IMR-90 (cell line): ENCODE measurements around the gene SNRPA1. TPM values are rescaled to one million over a fixed set of nuclear protein-coding genes. Genes with fewer than 3 reads are reported as not detected.

Experiments
- ATAC-seq: fragments of 200-7000 bp; cut with Tn5 transposase; 2 replicates; pipeline ENCODE4 v1.9.1; 2020; ENCODE audit warnings: low read depth, mild to moderate bottlenecking, moderate library complexity
- BruUV-seq: library from RNA; stranded (reverse); fragments of 400-500 nt; replicated peaks from 2 replicates; lab custom pipeline; 2021; lab: Mats Ljungman, UMichigan
- CTCF ChIA-PET: fragments of 300-600 bp; formaldehyde crosslinking; extraction: SDS; loops from one replicate; lab custom pipeline; 2021; ENCODE audit warnings: antibody characterized with exemption; lab: Yijun Ruan, JAX
- POLR2A ChIA-PET: fragments of 300-600 bp; sonication (Branson Sonifier 250); formaldehyde crosslinking; loops from one replicate; lab custom pipeline; 2022; ENCODE audit warnings: antibody characterized with exemption; ENCODE audit not compliant: unreplicated experiment; lab: Charles Lee
- DNase-seq: peaks from one replicate; pipeline ENCODE4 v3.0.0; 2013
- H2AFZ ChIP-seq: replicated peaks from 2 replicates; pipeline ENCODE3; 2013; ENCODE audit warnings: low read length, mild to moderate bottlenecking; ENCODE audit not compliant: poor library complexity
- H2AK5ac ChIP-seq: 2 replicates; pipeline ENCODE4 v1.6.1; 2013; ENCODE audit warnings: low read depth, low read length, inconsistent platforms
- H2AK9ac ChIP-seq: replicated peaks from 2 replicates; pipeline ENCODE3; 2013; ENCODE audit warnings: mild to moderate bottlenecking, low read depth, low read length, moderate library complexity; ENCODE audit not compliant: poor library complexity
- H2BK120ac ChIP-seq: 2 replicates; pipeline ENCODE4 v1.6.1; 2013; ENCODE audit warnings: low read depth, low read length, inconsistent platforms
- H2BK15ac ChIP-seq: 3 replicates; pipeline ENCODE4 v1.6.1; 2013; ENCODE audit warnings: low read depth, low read length, inconsistent platforms
- H2BK20ac ChIP-seq: 2 replicates; pipeline ENCODE4 v1.6.1; 2013; ENCODE audit warnings: low read depth, mild to moderate bottlenecking, inconsistent platforms, low read length, moderate library complexity
- H2BK5ac ChIP-seq: 2 replicates; pipeline ENCODE4 v1.6.1; 2013; ENCODE audit warnings: mild to moderate bottlenecking, low read depth, low read length, inconsistent platforms; ENCODE audit not compliant: poor library complexity, severe bottlenecking
- H3K14ac ChIP-seq: replicated peaks from 2 replicates; pipeline ENCODE4 v1.6.1; 2013; ENCODE audit warnings: low read depth, low read length, inconsistent platforms
- H3K18ac ChIP-seq: 2 replicates; pipeline ENCODE4 v1.6.1; 2013; ENCODE audit warnings: low read depth, low read length, control low read depth
- H3K23ac ChIP-seq: 2 replicates; pipeline ENCODE4 v1.6.1; 2013; ENCODE audit warnings: low read depth, low read length, inconsistent platforms
- H3K27ac ChIP-seq: 2 replicates; pipeline ENCODE4 v1.5.1; 2013; ENCODE audit warnings: mild to moderate bottlenecking, control low read depth, low read length; ENCODE audit not compliant: insufficient read depth
- H3K27me3 ChIP-seq: 2 replicates; pipeline ENCODE4 v1.6.1; 2013; ENCODE audit warnings: low read length; ENCODE audit not compliant: control insufficient read depth, insufficient read depth
- H3K36me3 ChIP-seq: 2 replicates; pipeline ENCODE4 v1.6.1; 2013; ENCODE audit warnings: low read length, mixed read lengths; ENCODE audit not compliant: control insufficient read depth, insufficient read depth
- H3K4ac ChIP-seq: 2 replicates; pipeline ENCODE4 v1.6.1; 2013; ENCODE audit warnings: low read depth, low read length, inconsistent platforms
- H3K4me1 ChIP-seq: 2 replicates; pipeline ENCODE4 v1.6.1; 2013; ENCODE audit warnings: low read length, mixed read lengths; ENCODE audit not compliant: control insufficient read depth, insufficient read depth
- H3K4me2 ChIP-seq: 2 replicates; pipeline ENCODE4 v1.6.1; 2013; ENCODE audit warnings: low read depth, mild to moderate bottlenecking, control low read depth, low read length, moderate library complexity
- H3K4me3 ChIP-seq: 2 replicates; pipeline ENCODE4 v1.5.1; 2013; ENCODE audit warnings: low read depth, mild to moderate bottlenecking, control low read depth, low read length, moderate library complexity; ENCODE audit not compliant: insufficient read depth
- H3K56ac ChIP-seq: 2 replicates; pipeline ENCODE4 v1.6.1; 2013; ENCODE audit warnings: low read length, inconsistent platforms; ENCODE audit not compliant: insufficient read depth; ENCODE audit errors: extremely low read depth
- H3K79me1 ChIP-seq, 2 experiments: 2 replicates each; pipeline ENCODE4 v1.6.1; 2013; ENCODE audit warnings: low read length in 2 of 2, inconsistent platforms in 1 of 2, low read depth in 1 of 2
- H3K9ac ChIP-seq: 2 replicates; pipeline ENCODE4 v1.6.1; 2013; ENCODE audit warnings: low read depth, low read length, control low read depth
- H3K9me1 ChIP-seq: 2 replicates; pipeline ENCODE4 v1.6.1; 2013; ENCODE audit warnings: low read length, inconsistent platforms; ENCODE audit not compliant: insufficient read depth
- H3K9me3 ChIP-seq: 2 replicates; pipeline ENCODE4 v1.6.1; 2013; ENCODE audit warnings: low read length; ENCODE audit not compliant: control insufficient read depth, insufficient read depth
- H4K20me1 ChIP-seq: 2 replicates; pipeline ENCODE4 v1.6.1; 2013; ENCODE audit warnings: low read length, inconsistent platforms; ENCODE audit not compliant: insufficient read depth
- H4K5ac ChIP-seq: 2 replicates; pipeline ENCODE4 v1.6.1; 2013; ENCODE audit warnings: mild to moderate bottlenecking, low read depth, low read length, control low read depth
- H4K8ac ChIP-seq, 2 experiments: 2 replicates each; pipeline ENCODE4 v1.6.1; 2013; ENCODE audit warnings: low read depth in 2 of 2, low read length in 2 of 2, control low read depth in 1 of 2, inconsistent platforms in 1 of 2
- H4K91ac ChIP-seq: 2 replicates; pipeline ENCODE4 v1.6.1; 2013; ENCODE audit warnings: low read depth, low read length, inconsistent platforms; ENCODE audit not compliant: insufficient read depth
- BHLHE40 ChIP-seq: fragments of 150-350 bp; IDR thresholded peaks from 2 replicates; pipeline ENCODE4 v1.6.1; 2016; ENCODE audit warnings: mild to moderate bottlenecking, low read depth, low read length
- CEBPB ChIP-seq: IDR thresholded peaks from 2 replicates; pipeline ENCODE4 v1.6.1; 2012; ENCODE audit warnings: low read depth, low read length, improper control_type of control experiment
- CHD1 ChIP-seq: IDR thresholded peaks from 2 replicates; pipeline ENCODE4 v1.6.1; 2012; ENCODE audit warnings: low read depth, low read length, improper control_type of control experiment
- FOS ChIP-seq: fragments of 150-350 bp; IDR thresholded peaks from 2 replicates; pipeline ENCODE4 v1.6.1; 2016; ENCODE audit warnings: low read depth, low read length
- MAFK ChIP-seq: IDR thresholded peaks from 2 replicates; pipeline ENCODE4 v1.6.1; 2012; ENCODE audit warnings: low read depth, low read length, improper control_type of control experiment
- MAZ ChIP-seq: IDR thresholded peaks from 2 replicates; pipeline ENCODE4 v1.6.1; 2012; ENCODE audit warnings: low read depth, mild to moderate bottlenecking, low read length, improper control_type of control experiment, moderate library complexity, borderline replicate concordance
- MXI1 ChIP-seq: IDR thresholded peaks from 2 replicates; pipeline ENCODE4 v1.6.1; 2012; ENCODE audit warnings: low read depth, mild to moderate bottlenecking, low read length, moderate library complexity, borderline replicate concordance
- NFE2L2 ChIP-seq: fragments of 150-350 bp; IDR thresholded peaks from 2 replicates; pipeline ENCODE4 v1.6.1; 2016; ENCODE audit warnings: low read depth, mild to moderate bottlenecking, low read length
- POLR2A ChIP-seq: IDR thresholded peaks from 2 replicates; pipeline ENCODE4 v1.6.1; 2012; ENCODE audit warnings: mild to moderate bottlenecking, low read depth, low read length
- RCOR1 ChIP-seq: IDR thresholded peaks from 2 replicates; pipeline ENCODE4 v1.6.1; 2012; ENCODE audit warnings: mild to moderate bottlenecking, low read length, improper control_type of control experiment; ENCODE audit not compliant: insufficient replicate concordance
- RFX5 ChIP-seq: IDR thresholded peaks from 2 replicates; pipeline ENCODE4 v1.8.0; 2012; ENCODE audit warnings: low read depth, mild to moderate bottlenecking, low read length, moderate library complexity
- SMC3 ChIP-seq: fragments of 150-350 bp; IDR thresholded peaks from 2 replicates; pipeline ENCODE4 v1.6.1; 2016; ENCODE audit warnings: low read depth, mild to moderate bottlenecking, antibody characterized with exemption, low read length, moderate library complexity
- WGBS, 2 experiments: methylation state at CpG; one replicate each; pipeline versions ENCODE4 v1.1.5 to v1.1.7; 2013; ENCODE audit warnings: missing lambda C conversion rate in 2 of 2; ENCODE audit not compliant: insufficient read length in 1 of 2; ENCODE audit errors: extremely low coverage in 2 of 2; 5-methylcytosine and 5-hydroxymethylcytosine counted together
- dilution Hi-C: fragments of 300-500 bp; cut with HindIII; formaldehyde crosslinking; loops from one replicate; pipeline ENCODE4 v1.14.3; 2018; ENCODE audit warnings: low sequenced_read_pairs; ENCODE audit not compliant: unreplicated experiment
- in situ Hi-C: fragments of 300-500 bp; cut with MboI; formaldehyde crosslinking; loops from 3 replicates; pipeline ENCODE4 v1.14.3; 2019; ENCODE audit warnings: low sequenced_read_pairs, inconsistent platforms, mixed read lengths
- intact Hi-C: fragments of 100-400 bp; cut with micrococcal nuclease; formaldehyde crosslinking; loops from 2 replicates; pipeline ENCODE4 v1.10.0; 2022
- polyA plus RNA-seq, 3 experiments: library from polyadenylated mRNA; depleted of rRNA; stranded (reverse); fragments of >200 nt; gene quantifications; 2 replicates each; pipeline ENCODE4 v1.2.3, GENCODE V29; 2012; ENCODE audit warnings: low replicate concordance in 1 of 3
- total RNA-seq: library from RNA; depleted of rRNA; stranded (reverse); fragments of >200 nt; gene quantifications from 2 replicates; pipeline ENCODE4 v1.2.3, GENCODE V29; 2012
- TF ChIP-seq, protein P1 (sequence below): fragments of 150-350 bp; IDR thresholded peaks from 2 replicates; pipeline ENCODE4 v1.6.1; 2016; ENCODE audit warnings: low read depth, mild to moderate bottlenecking, low read length, moderate library complexity, borderline replicate concordance
- TF ChIP-seq, protein P2 (sequence below): fragments of 150-350 bp; IDR thresholded peaks from 2 replicates; pipeline ENCODE4 v1.6.1; 2017; ENCODE audit warnings: mild to moderate bottlenecking, antibody characterized with exemption, low read length, low read depth
- TF ChIP-seq, protein P3 (sequence below): conservative IDR thresholded peaks from 2 replicates; pipeline ENCODE4 v1.5.1; 2012; ENCODE audit warnings: mild to moderate bottlenecking, low read depth, low read length, improper control_type of control experiment

The SNRPA1 gene
- total and polyA plus RNA-seq, 2 of the 4 experiments (the other 2 are of a cell fraction) = 37.1 to 79.9 TPM

DNA sequence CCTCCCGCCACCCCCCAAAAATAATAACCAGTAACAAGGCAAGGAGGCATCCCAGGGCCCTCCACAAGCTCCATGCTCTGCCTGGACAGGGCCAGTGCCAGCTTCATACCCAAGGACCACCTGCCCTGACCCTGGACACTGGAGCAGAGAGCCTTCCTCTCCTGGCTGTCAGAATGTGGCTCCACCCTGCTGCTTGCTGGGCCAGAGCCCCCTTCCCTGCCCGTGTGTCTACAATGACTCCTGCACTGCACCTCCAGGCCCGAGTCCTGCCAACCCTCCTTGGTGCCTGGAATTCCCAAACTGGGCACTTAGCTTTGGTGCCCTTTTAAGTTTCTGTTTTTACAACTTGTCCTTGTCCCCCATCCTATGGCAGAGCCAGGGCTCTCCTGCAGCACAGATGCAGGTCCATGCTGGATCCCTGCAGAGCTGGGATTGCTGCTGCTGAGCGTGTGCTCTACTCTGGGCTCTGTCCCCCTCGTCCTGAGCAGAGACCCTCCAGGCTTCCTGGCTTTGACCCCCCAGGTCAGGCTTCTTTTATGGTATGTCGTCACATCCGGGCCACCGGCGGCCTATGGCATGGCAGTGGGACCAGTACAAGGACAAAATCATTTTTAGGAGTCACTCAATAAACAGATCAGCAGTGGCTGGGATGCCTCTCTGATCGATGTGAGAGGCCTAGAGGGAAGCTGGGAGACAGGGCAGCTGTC lies 11.4 kb upstream of the SNRPA1 start:
- ChIA-PET CTCF (interaction anchor here (1.0 kb wide), 1 partner anchor 11 kb away, joined by 3 read pairs; no protein-coding TSS in a partner anchor), POLR2A (no interaction called here)
- Histone ChIP-seq H2AFZ (no peak overlapping the region), H4K8ac (no peak overlapping the region), H3K9me1 (no peaks in the 10 kb centered on the region), H3K18ac (no peak overlapping the region), H3K27ac (no peak overlapping the region), H4K91ac (no peak overlapping the region), H3K9me3 (no peaks in the 10 kb centered on the region), H2AK9ac (no peak overlapping the region), H3K14ac (no peak overlapping the region), H2BK120ac (no peak overlapping the region), H2BK5ac (no peak overlapping the region), H4K5ac (no peak overlapping the region), H2AK5ac (no peak overlapping the region), H3K4me1 (no peaks in the 10 kb centered on the region), H2BK20ac (no peak overlapping the region), H3K79me1 (no peaks in the 10 kb centered on the region), H3K56ac (no peak overlapping the region), H3K9ac (no peak overlapping the region), H3K27me3 (peaks cover 21% of the 10 kb centered on the region), H3K4ac (no peak overlapping the region), H3K23ac (no peak overlapping the region), H3K36me3 (no peaks in the 10 kb centered on the region), H4K20me1 (no peaks in the 10 kb centered on the region), H2BK15ac (no peak overlapping the region), H3K4me2 (no peak overlapping the region), H3K4me3 (no peak overlapping the region)
- in situ Hi-C loops = no loop called here
- intact Hi-C loops = no loop called here
- 37% methylated on average over 4 of the region's 10 CpGs; no CpG with 5 or more reads in 1 of the 2 experiments for WGBS, 2 experiments
- ATAC-seq (no peak), DNase-seq (no peak)
- dilution Hi-C loops = no loop called here
- TF ChIP-seq, protein P1, sequence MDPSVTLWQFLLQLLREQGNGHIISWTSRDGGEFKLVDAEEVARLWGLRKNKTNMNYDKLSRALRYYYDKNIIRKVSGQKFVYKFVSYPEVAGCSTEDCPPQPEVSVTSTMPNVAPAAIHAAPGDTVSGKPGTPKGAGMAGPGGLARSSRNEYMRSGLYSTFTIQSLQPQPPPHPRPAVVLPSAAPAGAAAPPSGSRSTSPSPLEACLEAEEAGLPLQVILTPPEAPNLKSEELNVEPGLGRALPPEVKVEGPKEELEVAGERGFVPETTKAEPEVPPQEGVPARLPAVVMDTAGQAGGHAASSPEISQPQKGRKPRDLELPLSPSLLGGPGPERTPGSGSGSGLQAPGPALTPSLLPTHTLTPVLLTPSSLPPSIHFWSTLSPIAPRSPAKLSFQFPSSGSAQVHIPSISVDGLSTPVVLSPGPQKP = no peak
- TF ChIP-seq RCOR1 (no peak), BHLHE40 (no peak), MXI1 (no peak), CHD1 (no peak), CEBPB (no peak), MAZ (no peak), MAFK (no peak), NFE2L2 (no peak), POLR2A (no peak), SMC3 (no peak), FOS (no peak), RFX5 (no peak)
- TF ChIP-seq, protein P2, sequence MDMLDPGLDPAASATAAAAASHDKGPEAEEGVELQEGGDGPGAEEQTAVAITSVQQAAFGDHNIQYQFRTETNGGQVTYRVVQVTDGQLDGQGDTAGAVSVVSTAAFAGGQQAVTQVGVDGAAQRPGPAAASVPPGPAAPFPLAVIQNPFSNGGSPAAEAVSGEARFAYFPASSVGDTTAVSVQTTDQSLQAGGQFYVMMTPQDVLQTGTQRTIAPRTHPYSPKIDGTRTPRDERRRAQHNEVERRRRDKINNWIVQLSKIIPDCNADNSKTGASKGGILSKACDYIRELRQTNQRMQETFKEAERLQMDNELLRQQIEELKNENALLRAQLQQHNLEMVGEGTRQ = no peak
- TF ChIP-seq, protein P3, sequence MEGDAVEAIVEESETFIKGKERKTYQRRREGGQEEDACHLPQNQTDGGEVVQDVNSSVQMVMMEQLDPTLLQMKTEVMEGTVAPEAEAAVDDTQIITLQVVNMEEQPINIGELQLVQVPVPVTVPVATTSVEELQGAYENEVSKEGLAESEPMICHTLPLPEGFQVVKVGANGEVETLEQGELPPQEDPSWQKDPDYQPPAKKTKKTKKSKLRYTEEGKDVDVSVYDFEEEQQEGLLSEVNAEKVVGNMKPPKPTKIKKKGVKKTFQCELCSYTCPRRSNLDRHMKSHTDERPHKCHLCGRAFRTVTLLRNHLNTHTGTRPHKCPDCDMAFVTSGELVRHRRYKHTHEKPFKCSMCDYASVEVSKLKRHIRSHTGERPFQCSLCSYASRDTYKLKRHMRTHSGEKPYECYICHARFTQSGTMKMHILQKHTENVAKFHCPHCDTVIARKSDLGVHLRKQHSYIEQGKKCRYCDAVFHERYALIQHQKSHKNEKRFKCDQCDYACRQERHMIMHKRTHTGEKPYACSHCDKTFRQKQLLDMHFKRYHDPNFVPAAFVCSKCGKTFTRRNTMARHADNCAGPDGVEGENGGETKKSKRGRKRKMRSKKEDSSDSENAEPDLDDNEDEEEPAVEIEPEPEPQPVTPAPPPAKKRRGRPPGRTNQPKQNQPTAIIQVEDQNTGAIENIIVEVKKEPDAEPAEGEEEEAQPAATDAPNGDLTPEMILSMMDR = no peak
- no TSS peak for BruUV-seq
